HepG2 (cell line): ENCODE results near the gene MTHFD1. TPM values are rescaled to one million over a fixed set of nuclear protein-coding genes. Genes with fewer than 3 reads are reported as not detected.

Experiments
- ATAC-seq: fragments of 200-7000 bp; cut with Tn5 transposase; 3 replicates; pipeline ENCODE4 v1.9.1; 2020; ENCODE audit warnings: mild to moderate bottlenecking, moderate library complexity
- BruUV-seq: library from RNA; stranded (reverse); fragments of 400-500 nt; replicated peaks from 2 replicates; lab custom pipeline; 2021; lab: Mats Ljungman, UMichigan
- CTCF ChIA-PET: fragments of 300-600 bp; formaldehyde crosslinking; extraction: SDS; loops from one replicate; lab custom pipeline; 2021; ENCODE audit warnings: low total read pairs, inconsistent platforms, low intra/inter-chr PET ratio; lab: Yijun Ruan, JAX
- POLR2A ChIA-PET: fragments of 350-600 bp; sonication (Branson Sonifier 250); formaldehyde crosslinking; loops from one replicate; lab custom pipeline; 2020; ENCODE audit warnings: antibody characterized with exemption, inconsistent platforms; lab: Yijun Ruan, JAX
- DNase-seq: peaks from one replicate; pipeline ENCODE4 v3.0.0-alpha.2; 2015; ENCODE audit warnings: low spot score
- FAIRE-seq: peaks from 3 replicates; lab custom pipeline; 2011; peaks lifted over from hg19 to GRCh38; lab: Jason Lieb, UNC
- H2AFZ ChIP-seq: one replicate; pipeline ENCODE4 v1.6.1; 2011; ENCODE audit warnings: low read length, inconsistent platforms
- H3K27ac ChIP-seq: fragments of 300-600 bp; 3 replicates; pipeline ENCODE4 v1.8.0; 2011; ENCODE audit warnings: mixed run types, mild to moderate bottlenecking, mixed read lengths, low read length, inconsistent platforms; ENCODE audit not compliant: insufficient read depth; ENCODE audit errors: extremely low read length
- H3K27me3 ChIP-seq, 2 experiments: fragments of 200-600 bp in 1 of 2; 2 replicates in 1 of 2; 3 replicates in 1 of 2; pipeline versions ENCODE4 v1.6.0 to v1.8.0; 2011; ENCODE audit warnings: low read length in 2 of 2, mild to moderate bottlenecking in 2 of 2, moderate library complexity in 2 of 2, inconsistent platforms in 1 of 2; ENCODE audit not compliant: insufficient read depth in 2 of 2, control insufficient read depth in 1 of 2
- H3K36me3 ChIP-seq, 2 experiments: fragments of 200-600 bp in 1 of 2; replicated peaks in 1 of 2; 2 replicates in 1 of 2; 3 replicates in 1 of 2; pipeline versions ENCODE4 v1.5.1 to v1.8.0; 2011; ENCODE audit warnings: low read length in 2 of 2, inconsistent platforms in 1 of 2; ENCODE audit not compliant: insufficient read depth in 2 of 2, control insufficient read depth in 1 of 2
- H3K4me1 ChIP-seq: 2 replicates; pipeline ENCODE4 v1.5.1; 2012; ENCODE audit warnings: low read length, inconsistent platforms; ENCODE audit not compliant: insufficient read depth
- H3K4me2 ChIP-seq: 2 replicates; pipeline ENCODE4 v1.6.0; 2011; ENCODE audit warnings: low read depth, low read length, inconsistent platforms
- H3K4me3 ChIP-seq, 3 experiments: fragments of 200-600 bp in 1 of 3; sonication (generic), shearing (Covaris generic) in 1 of 3; replicated peaks in 1 of 3; 2 replicates each; pipeline ENCODE4 v1.5.1; 2011 to 2016; ENCODE audit warnings: low read length in 3 of 3, inconsistent platforms in 2 of 3, low read depth in 2 of 3, mild to moderate bottlenecking in 2 of 3, control low read depth in 1 of 3, mixed read lengths in 1 of 3; ENCODE audit not compliant: insufficient read depth in 1 of 3
- H3K79me2 ChIP-seq: one replicate; pipeline ENCODE4 v1.6.1; 2011; ENCODE audit warnings: low read length, inconsistent platforms; ENCODE audit not compliant: insufficient read depth
- H3K9ac ChIP-seq: 2 replicates; pipeline ENCODE4 v1.6.0; 2011; ENCODE audit warnings: mild to moderate bottlenecking, low read depth, low read length, inconsistent platforms; ENCODE audit not compliant: insufficient read depth
- H3K9me3 ChIP-seq: 2 replicates; pipeline ENCODE4 v1.5.1; 2012; ENCODE audit warnings: mild to moderate bottlenecking, low read length
- H4K20me1 ChIP-seq: 2 replicates; pipeline ENCODE4 v1.6.0; 2011; ENCODE audit warnings: inconsistent platforms, mild to moderate bottlenecking, low read length, moderate library complexity; ENCODE audit not compliant: insufficient read depth
- HDAC1 ChIP-seq: sonication (generic); formaldehyde crosslinking; IDR thresholded peaks from 2 replicates; pipeline ENCODE4 v1.5.1; 2020; ENCODE audit warnings: mild to moderate bottlenecking, missing genetic modification reagents
- NR3C1 ChIP-seq: sonication (generic); formaldehyde crosslinking; IDR thresholded peaks from 2 replicates; pipeline ENCODE4 v1.4.0; 2020; ENCODE audit warnings: missing genetic modification reagents
- ZNF350 ChIP-seq: sonication (generic); formaldehyde crosslinking; IDR thresholded peaks from 2 replicates; pipeline ENCODE4 v1.4.0; 2020; ENCODE audit warnings: mild to moderate bottlenecking, low read depth, missing genetic modification reagents, borderline replicate concordance
- ZNF720 ChIP-seq: sonication (generic); formaldehyde crosslinking; IDR thresholded peaks from 2 replicates; pipeline ENCODE4 v1.4.0; 2020; ENCODE audit warnings: missing genetic modification reagents
- ZNF737 ChIP-seq: sonication (generic); formaldehyde crosslinking; IDR thresholded peaks from 2 replicates; pipeline ENCODE4 v1.5.0; 2020; ENCODE audit warnings: missing genetic modification reagents, mild to moderate bottlenecking, borderline replicate concordance
- WGBS: methylation state at CpG from one replicate; pipeline ENCODE4 v1.1.6; 2017; ENCODE audit warnings: low lambda C conversion rate; 5-methylcytosine and 5-hydroxymethylcytosine counted together
- in situ Hi-C: cut with HindIII; loops from 2 replicates; pipeline ENCODE4 v1.10.0; 2017; ENCODE audit warnings: low pct_unique_long_range_greater_than_20kb; ENCODE audit not compliant: extremely low pct_ligation_motif_present
- intact Hi-C: fragments of 100-400 bp; cut with micrococcal nuclease; formaldehyde crosslinking; loops from one replicate; pipeline ENCODE4 v1.10.0; 2022; ENCODE audit not compliant: unreplicated experiment
- polyA plus RNA-seq, 8 experiments: library from polyadenylated mRNA; depleted of rRNA in 3 of 8; stranded (reverse) in 7 of 8; unstranded in 1 of 8; fragments of >200 nt; fragmentation: Illumina TruSeq in 4 of 8; extraction: Trizol in 4 of 8; gene quantifications; 2 replicates each; pipeline versions ENCODE4 v1.2.1 to v1.2.3, GENCODE V29; 2011 to 2016; ENCODE audit warnings: low read depth in 4 of 8, missing spikeins in 1 of 8, mixed read lengths in 1 of 8; ENCODE audit not compliant: insufficient read depth in 1 of 8
- total RNA-seq, 5 experiments: library from RNA; depleted of rRNA; stranded (reverse); fragments of >200 nt; fragmentation: Illumina TruSeq; extraction: Trizol; gene quantifications; 2 replicates each; pipeline ENCODE4 v1.2.3, GENCODE V29; 2016; ENCODE audit warnings: low read depth in 1 of 5
- TF ChIP-seq, protein P1 (sequence below): sonication (generic); formaldehyde crosslinking; IDR thresholded peaks from 2 replicates; pipeline ENCODE4 v1.4.0; 2020; ENCODE audit warnings: missing genetic modification reagents
- TF ChIP-seq, protein P2 (sequence below): sonication (generic); formaldehyde crosslinking; conservative IDR thresholded peaks from 2 replicates; pipeline ENCODE4 v1.5.0; 2020; ENCODE audit warnings: missing genetic modification reagents
- TF ChIP-seq, protein P3 (sequence below): sonication (generic); formaldehyde crosslinking; IDR thresholded peaks from 2 replicates; pipeline ENCODE4 v1.9.0; 2022; ENCODE audit warnings: low read depth, missing genetic modification reagents

Gene MTHFD1
- total and polyA plus RNA-seq, 2 of the 13 experiments (the other 11 are each of a cell fraction or from before 2014, with no cell fraction given), result 31.0 to 106 TPM

DNA sequence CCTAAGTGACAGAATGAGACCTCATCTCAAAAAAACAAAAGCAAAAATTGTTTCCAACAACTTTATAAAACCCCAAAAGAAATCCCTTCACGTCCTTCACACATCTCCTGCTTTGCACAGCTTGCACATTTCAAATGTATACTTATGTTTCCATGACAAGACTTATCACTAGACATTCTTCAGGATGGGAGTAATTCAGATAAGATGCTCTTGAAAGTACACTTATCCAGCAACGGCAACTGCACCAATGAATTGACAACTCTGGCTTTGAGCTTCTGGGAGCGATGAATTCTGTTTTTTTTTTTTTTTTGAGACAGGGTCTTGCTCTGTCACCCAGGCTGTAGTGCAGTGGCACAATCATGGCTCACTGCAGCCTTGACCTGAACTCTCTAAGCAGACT, 46.4 kb downstream of the MTHFD1 start (continued):
- TF ChIP-seq, protein P1, sequence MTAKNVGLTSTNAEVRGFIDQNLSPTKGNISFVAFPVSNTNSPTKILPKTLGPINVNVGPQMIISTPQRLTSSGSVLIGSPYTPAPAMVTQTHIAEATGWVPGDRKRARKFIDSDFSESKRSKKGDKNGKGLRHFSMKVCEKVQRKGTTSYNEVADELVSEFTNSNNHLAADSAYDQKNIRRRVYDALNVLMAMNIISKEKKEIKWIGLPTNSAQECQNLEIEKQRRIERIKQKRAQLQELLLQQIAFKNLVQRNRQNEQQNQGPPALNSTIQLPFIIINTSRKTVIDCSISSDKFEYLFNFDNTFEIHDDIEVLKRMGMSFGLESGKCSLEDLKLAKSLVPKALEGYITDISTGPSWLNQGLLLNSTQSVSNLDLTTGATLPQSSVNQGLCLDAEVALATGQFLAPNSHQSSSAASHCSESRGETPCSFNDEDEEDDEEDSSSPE (CRISPR knock-in tag), result no peak
- TF ChIP-seq NR3C1 (CRISPR knock-in tag), result no peak
- no peak for TF ChIP-seq ZNF737

DNA sequence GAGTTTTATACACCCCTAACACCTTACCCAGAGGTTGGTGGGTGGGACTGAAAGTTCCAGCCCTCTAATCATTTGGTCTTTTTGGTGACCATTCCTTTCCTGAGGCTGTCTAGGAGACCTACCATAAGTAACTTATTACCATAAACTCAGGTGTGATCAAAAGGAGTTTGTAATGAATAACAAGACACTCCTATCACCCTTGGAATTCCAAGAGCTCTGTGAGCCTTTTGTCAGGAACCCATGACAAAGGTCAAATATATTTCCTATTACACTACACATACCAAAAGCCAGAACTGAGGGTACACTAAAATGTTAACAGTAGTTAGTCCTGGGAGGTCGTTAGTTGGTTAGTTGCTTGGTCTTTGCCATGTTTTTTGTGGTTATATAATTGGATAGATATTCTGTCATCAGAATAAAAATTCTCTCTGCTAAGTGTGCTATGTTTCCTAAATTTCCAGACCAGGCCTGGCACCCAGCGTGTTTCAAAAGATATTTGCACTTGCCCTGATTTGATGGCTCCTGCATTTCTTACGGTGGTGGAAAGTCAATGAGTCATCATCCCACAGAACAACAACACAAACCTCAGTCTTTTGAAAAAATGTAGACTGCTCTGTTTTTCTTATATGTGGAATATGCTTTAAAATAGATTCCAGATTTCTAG, 50.2 kb downstream of the MTHFD1 start:
- H2AFZ ChIP-seq, result no peak overlapping the region
- H3K27ac ChIP-seq, result no peak overlapping the region
- no peaks in the 10 kb centered on the region for H3K79me2 ChIP-seq
- in situ Hi-C loops (no loop called here), intact Hi-C loops (no loop called here)
- peaks cover 25 to 81% of the 10 kb centered on the region in 2 experiments for H3K36me3 ChIP-seq
- TF ChIP-seq ZNF720 (no peak), HDAC1 (CRISPR knock-in tag) (no peak), ZNF350 (CRISPR knock-in tag) (no peak)
- TF ChIP-seq, protein P2, sequence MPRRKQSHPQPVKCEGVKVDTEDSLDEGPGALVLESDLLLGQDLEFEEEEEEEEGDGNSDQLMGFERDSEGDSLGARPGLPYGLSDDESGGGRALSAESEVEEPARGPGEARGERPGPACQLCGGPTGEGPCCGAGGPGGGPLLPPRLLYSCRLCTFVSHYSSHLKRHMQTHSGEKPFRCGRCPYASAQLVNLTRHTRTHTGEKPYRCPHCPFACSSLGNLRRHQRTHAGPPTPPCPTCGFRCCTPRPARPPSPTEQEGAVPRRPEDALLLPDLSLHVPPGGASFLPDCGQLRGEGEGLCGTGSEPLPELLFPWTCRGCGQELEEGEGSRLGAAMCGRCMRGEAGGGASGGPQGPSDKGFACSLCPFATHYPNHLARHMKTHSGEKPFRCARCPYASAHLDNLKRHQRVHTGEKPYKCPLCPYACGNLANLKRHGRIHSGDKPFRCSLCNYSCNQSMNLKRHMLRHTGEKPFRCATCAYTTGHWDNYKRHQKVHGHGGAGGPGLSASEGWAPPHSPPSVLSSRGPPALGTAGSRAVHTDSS (CRISPR knock-in tag), result no peak
- TF ChIP-seq, protein P3, sequence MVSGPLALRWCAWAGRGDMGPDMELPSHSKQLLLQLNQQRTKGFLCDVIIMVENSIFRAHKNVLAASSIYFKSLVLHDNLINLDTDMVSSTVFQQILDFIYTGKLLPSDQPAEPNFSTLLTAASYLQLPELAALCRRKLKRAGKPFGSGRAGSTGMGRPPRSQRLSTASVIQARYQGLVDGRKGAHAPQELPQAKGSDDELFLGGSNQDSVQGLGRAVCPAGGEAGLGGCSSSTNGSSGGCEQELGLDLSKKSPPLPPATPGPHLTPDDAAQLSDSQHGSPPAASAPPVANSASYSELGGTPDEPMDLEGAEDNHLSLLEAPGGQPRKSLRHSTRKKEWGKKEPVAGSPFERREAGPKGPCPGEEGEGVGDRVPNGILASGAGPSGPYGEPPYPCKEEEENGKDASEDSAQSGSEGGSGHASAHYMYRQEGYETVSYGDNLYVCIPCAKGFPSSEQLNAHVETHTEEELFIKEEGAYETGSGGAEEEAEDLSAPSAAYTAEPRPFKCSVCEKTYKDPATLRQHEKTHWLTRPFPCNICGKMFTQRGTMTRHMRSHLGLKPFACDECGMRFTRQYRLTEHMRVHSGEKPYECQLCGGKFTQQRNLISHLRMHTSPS (CRISPR knock-in tag), result no peak
- FAIRE-seq (no peak), DNase-seq (no peak), ATAC-seq (no peak)
- H3K4me2 ChIP-seq, result no peak overlapping the region
- H4K20me1 ChIP-seq, result no peaks in the 10 kb centered on the region
- no peaks in the 10 kb centered on the region for H3K9me3 ChIP-seq
- no peaks in the 10 kb centered on the region for H3K27me3 ChIP-seq
- H3K4me1 ChIP-seq, result no peaks in the 10 kb centered on the region
- no peak overlapping the region for H3K9ac ChIP-seq
- no peak overlapping the region for H3K4me3 ChIP-seq
- WGBS, result 92% methylated on average over 3 of the region's 3 CpGs
- POLR2A ChIA-PET, result no interaction called here
- BruUV-seq, result no TSS peak
- CTCF ChIA-PET, result no interaction called here
